ENCODE data around the gene LKAAEAR1.

LKAAEAR1 gene

GRCh38 chr20:64052987-64053840, 31.0 kb downstream of the LKAAEAR1 start:
- H3K4me3 ChIP-seq (ENCODE audit: control insufficient read depth, low read depth, low read length) = no peak overlapping the region
- TF ChIP-seq CTCF (IDR thresholded peaks at IDR 0.05; ENCODE audit: control insufficient read depth, insufficient read depth, low read depth, low read length, missing control alignments) = no peak
- no peak for DNase-seq (ENCODE audit: low read depth)

GRCh38 chr20:64052326-64052722, 31.9 kb downstream of the LKAAEAR1 start:
- no peak for DNase-seq (ENCODE audit: low read depth)
- TF ChIP-seq CTCF (IDR thresholded peaks at IDR 0.05; ENCODE audit: control insufficient read depth, insufficient read depth, low read depth, low read length, missing control alignments) = no peak
- no peak overlapping the region for H3K4me3 ChIP-seq (ENCODE audit: control insufficient read depth, low read depth, low read length)

GRCh38 chr20:64051561-64052325, 32.5 kb downstream of the LKAAEAR1 start:
- H3K4me3 ChIP-seq (ENCODE audit: control insufficient read depth, low read depth, low read length) = no peak overlapping the region
- DNase-seq (ENCODE audit: low read depth) = no peak
- no peak for TF ChIP-seq CTCF (IDR thresholded peaks at IDR 0.05; ENCODE audit: control insufficient read depth, insufficient read depth, low read depth, low read length, missing control alignments)

GRCh38 chr20:64051033-64051452, 33.2 kb downstream of the LKAAEAR1 start:
- no peak for DNase-seq (ENCODE audit: low read depth)
- no peak overlapping the region for H3K4me3 ChIP-seq (ENCODE audit: control insufficient read depth, low read depth, low read length)
- TF ChIP-seq CTCF (IDR thresholded peaks at IDR 0.05; ENCODE audit: control insufficient read depth, insufficient read depth, low read depth, low read length, missing control alignments) = no peak

DNA sequence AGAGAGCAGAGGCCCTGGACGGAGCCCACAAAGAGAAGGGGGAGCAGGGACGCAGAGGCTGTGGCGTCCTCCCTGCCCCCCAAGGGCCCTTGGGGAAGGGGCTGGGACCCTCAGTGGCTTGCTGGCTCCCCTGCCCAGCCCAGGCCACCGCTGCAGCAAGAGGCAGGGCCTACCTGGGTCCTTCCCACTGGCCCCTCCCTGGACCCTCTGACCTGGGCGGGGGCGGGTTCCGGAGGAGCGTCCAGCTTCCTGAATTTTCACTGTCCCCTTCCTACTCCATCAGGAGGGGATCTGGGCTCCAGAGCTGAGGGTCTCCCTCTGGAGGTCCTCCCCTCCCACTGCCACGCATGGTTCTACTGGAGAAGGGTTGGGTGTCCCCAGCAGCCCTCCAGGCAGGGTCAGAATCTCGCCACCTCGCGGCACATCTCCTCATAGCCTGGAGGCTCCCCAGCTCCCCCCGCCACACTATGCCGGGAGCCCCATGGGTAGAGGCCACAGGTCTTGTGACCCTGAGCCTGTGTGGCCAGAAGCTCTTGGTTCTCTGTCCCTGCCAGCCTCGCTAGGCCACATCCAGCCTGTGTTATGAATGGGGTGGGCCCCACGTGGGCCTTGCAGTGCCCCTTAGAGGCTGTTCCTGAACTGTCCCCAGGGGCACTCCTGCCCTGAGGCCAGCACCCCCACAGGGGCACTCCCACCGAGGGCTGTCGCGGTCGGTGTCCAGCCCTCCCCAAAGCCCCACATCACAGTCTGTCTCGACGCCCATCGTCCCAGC, 33.8 kb downstream of the LKAAEAR1 start:
- H3K4me3 ChIP-seq (ENCODE audit: control insufficient read depth, low read depth, low read length) = no peak overlapping the region
- DNase-seq (ENCODE audit: low read depth) = no peak
- no peak for TF ChIP-seq CTCF (IDR thresholded peaks at IDR 0.05; ENCODE audit: control insufficient read depth, insufficient read depth, low read depth, low read length, missing control alignments)

DNA sequence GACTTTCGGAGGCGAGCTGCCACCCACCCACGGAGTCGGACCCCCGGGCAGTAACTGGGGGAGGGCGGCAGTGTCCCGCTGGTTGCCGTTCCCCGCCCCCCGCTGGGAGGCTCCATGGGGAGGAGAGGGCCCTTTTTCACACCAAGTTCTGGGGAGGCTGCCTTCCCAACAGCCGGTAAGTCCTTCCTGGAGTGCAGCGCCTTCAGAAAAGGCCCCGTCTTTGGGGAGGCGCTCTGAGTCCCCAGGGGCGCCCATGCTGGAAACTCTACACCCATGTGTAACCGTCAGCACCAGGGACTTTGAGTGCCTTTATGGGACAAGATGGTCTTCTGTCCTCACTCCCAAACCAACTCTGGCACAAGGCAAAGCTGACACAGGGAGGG, 34.3 kb downstream of the LKAAEAR1 start:
- no peak for TF ChIP-seq CTCF (IDR thresholded peaks at IDR 0.05; ENCODE audit: control insufficient read depth, insufficient read depth, low read depth, low read length, missing control alignments)
- no peak overlapping the region; the same call in 1 of the 2 replicates for H3K4me3 ChIP-seq (ENCODE audit: control insufficient read depth, low read depth, low read length)
- DNase-seq (ENCODE audit: low read depth) = no peak
